Measurements from ENCODE around the gene DBH. TPM values are rescaled to one million over a fixed set of nuclear protein-coding genes. Genes with fewer than 3 reads are reported as not detected.
A peak's percentile ranks its signal among the peaks of the same experiment; 100 is the strongest.

Gene DBH
- total RNA-seq, 3 donors from 2014 or later (not counting 1 experiment from before 2014, with no cell fraction given), result not detected

GRCh38 chr9:133657120-133657661 lies 21.0 kb downstream of the DBH start:
- DNase-seq (peak in 1 of 2 donors; percentile 45), ATAC-seq (no peak)
- 87% methylated on average over 13 of the region's 13 CpGs for WGBS (ENCODE audit: insufficient coverage)
- Histone ChIP-seq H3K36me3 (ENCODE audit: control insufficient read depth, insufficient read depth, low read length) (no peaks in the 10 kb centered on the region), H3K4me1 (ENCODE audit: control insufficient read depth, insufficient read depth, low read length) (no peaks in the 10 kb centered on the region), H3K9me3 (ENCODE audit: control insufficient read depth, insufficient read depth, low read length) (no peaks in the 10 kb centered on the region), H3K27me3 (ENCODE audit: control insufficient read depth, insufficient read depth, low read length) (peaks cover 9% of the 10 kb centered on the region), H3K27ac (ENCODE audit: low read length) (no peak overlapping the region), H3K4me3 (ENCODE audit: low read length) (no peak overlapping the region)
- no peaks in the 10 kb centered on the region for H3K36me3 Mint-ChIP-seq
- no peaks in the 10 kb centered on the region for H3K4me1 Mint-ChIP-seq
- no peak overlapping the region for H3K4me3 Mint-ChIP-seq
- TF ChIP-seq CTCF (IDR thresholded peaks at IDR 0.05), result no peak
- H3K27ac Mint-ChIP-seq, result no peak overlapping the region
- peaks cover 13 to 27% of the 10 kb centered on the region in 2 donors for H3K27me3 Mint-ChIP-seq (ENCODE audit: low read depth in 2 of 2)
- no peaks in the 10 kb centered on the region for H3K9me3 Mint-ChIP-seq
- intact Hi-C loops (cut with micrococcal nuclease), result no loop called here

DNA sequence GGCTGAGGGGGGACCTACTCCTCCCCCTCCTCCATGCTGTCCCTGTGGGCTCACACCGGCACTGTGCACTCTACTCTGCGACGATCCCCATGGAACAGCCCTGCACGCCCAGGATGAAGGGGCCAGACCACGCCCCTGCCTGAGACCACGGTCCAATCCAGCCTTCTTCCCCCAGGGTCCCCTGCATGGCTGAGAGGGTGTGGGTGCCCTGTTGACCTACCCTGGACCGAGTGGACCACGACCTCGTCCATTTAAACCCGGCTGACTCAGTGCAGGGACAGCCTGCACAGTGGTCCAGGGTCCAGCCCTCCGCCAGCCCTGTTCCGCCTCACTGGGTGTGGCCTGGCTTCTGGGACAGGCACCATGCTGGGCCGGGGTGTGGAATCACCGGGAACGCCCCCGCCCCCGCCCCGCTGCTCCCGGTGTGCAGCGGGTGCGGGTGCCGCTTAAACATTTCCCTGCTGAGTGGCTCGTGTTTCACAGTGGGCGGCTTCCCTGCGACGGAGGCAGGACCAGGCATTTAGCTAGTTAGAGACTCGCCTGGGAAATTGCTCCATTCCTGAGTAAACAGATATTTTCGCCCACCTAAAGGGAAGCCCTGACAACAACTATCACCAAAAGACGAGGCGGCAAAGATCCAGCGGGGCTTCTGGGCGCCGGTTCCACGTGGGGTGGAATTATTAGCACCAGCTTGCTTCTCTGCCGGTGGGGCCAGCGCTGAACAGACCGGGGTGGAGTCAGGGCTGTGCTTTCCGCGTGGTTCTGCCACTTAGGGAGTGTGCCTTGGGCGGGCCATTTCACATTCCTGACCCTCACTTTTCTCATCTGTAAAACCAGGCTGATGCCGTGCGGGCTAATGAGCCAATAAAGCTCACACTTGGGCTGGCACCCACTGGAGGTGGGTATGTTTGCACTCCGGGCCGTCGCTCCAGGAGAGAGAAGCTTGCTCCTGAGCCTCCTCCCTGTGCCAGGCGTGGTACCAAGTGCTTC lies 22.6 kb downstream of the DBH start:
- no peaks in the 10 kb centered on the region for H3K9me3 ChIP-seq (ENCODE audit: control insufficient read depth, insufficient read depth, low read length)
- peak in 1 of 2 donors; percentile 31 for DNase-seq
- TF ChIP-seq CTCF (IDR thresholded peaks at IDR 0.05), result no peak
- ATAC-seq, result no peak
- no peaks in the 10 kb centered on the region for H3K4me1 ChIP-seq (ENCODE audit: control insufficient read depth, insufficient read depth, low read length)
- no peak overlapping the region for H3K4me3 ChIP-seq (ENCODE audit: low read length)
- no peaks in the 10 kb centered on the region for H3K36me3 ChIP-seq (ENCODE audit: control insufficient read depth, insufficient read depth, low read length)
- no peaks in the 10 kb centered on the region for H3K4me1 Mint-ChIP-seq
- H3K27me3 Mint-ChIP-seq (ENCODE audit: low read depth in 2 of 2), result peaks cover 13 to 23% of the 10 kb centered on the region in 2 donors
- H3K27me3 ChIP-seq (ENCODE audit: control insufficient read depth, insufficient read depth, low read length), result peaks cover 9% of the 10 kb centered on the region
- 19% methylated on average over 46 of the region's 46 CpGs for WGBS (ENCODE audit: insufficient coverage)
- H3K27ac ChIP-seq (ENCODE audit: low read length), result no peak overlapping the region
- no peak overlapping the region for H3K27ac Mint-ChIP-seq
- intact Hi-C loops (cut with micrococcal nuclease), result no loop called here
- no peak overlapping the region for H3K4me3 Mint-ChIP-seq
- H3K9me3 Mint-ChIP-seq, result no peaks in the 10 kb centered on the region
- no peaks in the 10 kb centered on the region for H3K36me3 Mint-ChIP-seq

DNA sequence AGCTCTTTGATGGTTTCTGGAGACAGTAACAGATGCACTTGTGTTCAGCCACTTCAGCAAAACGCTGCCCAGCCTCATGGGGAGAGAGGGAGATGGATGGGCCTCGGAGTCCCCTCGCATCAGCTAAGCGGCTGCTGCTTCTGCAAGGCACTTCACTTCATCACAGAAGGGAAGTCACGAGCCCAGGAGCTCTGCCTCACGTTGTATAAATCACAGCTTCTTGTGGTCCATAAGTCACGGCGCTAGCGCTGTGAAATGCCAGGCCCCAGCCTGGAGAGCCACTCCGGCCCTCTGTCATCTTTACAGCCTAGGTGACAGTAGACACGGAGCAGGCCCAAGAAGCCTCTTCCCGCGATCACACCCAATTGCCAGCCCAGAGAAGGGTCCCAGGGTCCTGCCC lies 23.4 kb downstream of the DBH start:
- H3K27me3 ChIP-seq (ENCODE audit: control insufficient read depth, insufficient read depth, low read length), result peaks cover 9% of the 10 kb centered on the region
- H3K4me1 Mint-ChIP-seq, result no peaks in the 10 kb centered on the region
- no peaks in the 10 kb centered on the region for H3K9me3 ChIP-seq (ENCODE audit: control insufficient read depth, insufficient read depth, low read length)
- peaks cover 13 to 23% of the 10 kb centered on the region in 2 donors for H3K27me3 Mint-ChIP-seq (ENCODE audit: low read depth in 2 of 2)
- H3K27ac Mint-ChIP-seq, result no peak overlapping the region
- H3K36me3 Mint-ChIP-seq, result no peaks in the 10 kb centered on the region
- H3K27ac ChIP-seq (ENCODE audit: low read length), result no peak overlapping the region
- H3K4me1 ChIP-seq (ENCODE audit: control insufficient read depth, insufficient read depth, low read length), result no peaks in the 10 kb centered on the region
- H3K9me3 Mint-ChIP-seq, result no peaks in the 10 kb centered on the region
- DNase-seq, result peak in 1 of 2 donors; percentile 40
- intact Hi-C loops (cut with micrococcal nuclease), result no loop called here
- H3K36me3 ChIP-seq (ENCODE audit: control insufficient read depth, insufficient read depth, low read length), result no peaks in the 10 kb centered on the region
- H3K4me3 ChIP-seq (ENCODE audit: low read length), result no peak overlapping the region
- 67% methylated on average over 13 of the region's 13 CpGs for WGBS (ENCODE audit: insufficient coverage)
- no peak overlapping the region for H3K4me3 Mint-ChIP-seq
- no peak for TF ChIP-seq CTCF (IDR thresholded peaks at IDR 0.05)
- ATAC-seq, result no peak

All from natural killer cell (primary cell).